Osteoblast (primary cell): ENCODE measurements around the gene CACNG7. TPM values are rescaled to one million over a fixed set of nuclear protein-coding genes. Genes with fewer than 3 reads are reported as not detected.

Experiments used
- DNase-seq: peaks from one replicate; pipeline ENCODE4 v3.0.0; 2011; ENCODE audit warnings: low spot score, mixed read lengths; ENCODE audit not compliant: insufficient read length; ENCODE audit errors: missing footprints
- H2AFZ ChIP-seq: 2 replicates; pipeline ENCODE4 v1.6.0; 2011; ENCODE audit warnings: mild to moderate bottlenecking, low read length
- H3K27ac ChIP-seq: 2 replicates; pipeline ENCODE4 v1.5.1; 2011; ENCODE audit warnings: mild to moderate bottlenecking, low read depth, low read length, moderate library complexity
- H3K27me3 ChIP-seq: 2 replicates; pipeline ENCODE4 v1.6.0; 2012; ENCODE audit warnings: mild to moderate bottlenecking, control low read depth, inconsistent platforms, low read length, moderate library complexity; ENCODE audit not compliant: insufficient read depth
- H3K36me3 ChIP-seq: 2 replicates; pipeline ENCODE4 v1.5.1; 2011; ENCODE audit warnings: mild to moderate bottlenecking, low read length, control low read depth, moderate library complexity; ENCODE audit not compliant: insufficient read depth
- H3K4me1 ChIP-seq: 2 replicates; pipeline ENCODE4 v1.5.1; 2011; ENCODE audit warnings: mild to moderate bottlenecking, low read length, control low read depth, moderate library complexity; ENCODE audit not compliant: insufficient read depth
- H3K4me2 ChIP-seq: 2 replicates; pipeline ENCODE4 v1.6.0; 2011; ENCODE audit warnings: mild to moderate bottlenecking, low read length; ENCODE audit not compliant: insufficient read depth
- H3K4me3 ChIP-seq: fragments of 200-600 bp; sonication (generic); 3 replicates; pipeline ENCODE4 v1.5.1; 2012; ENCODE audit warnings: mild to moderate bottlenecking, low read length, inconsistent platforms; ENCODE audit not compliant: insufficient read depth
- H3K79me2 ChIP-seq: 2 replicates; pipeline ENCODE4 v1.6.0; 2012; ENCODE audit warnings: mild to moderate bottlenecking, low read length, control low read depth, inconsistent platforms; ENCODE audit not compliant: insufficient read depth
- H3K9me3 ChIP-seq: 2 replicates; pipeline ENCODE4 v1.5.1; 2011; ENCODE audit warnings: low read depth, low read length, control low read depth
- H4K20me1 ChIP-seq: 2 replicates; pipeline ENCODE4 v1.6.0; 2012; ENCODE audit warnings: mild to moderate bottlenecking, low read length, control low read depth; ENCODE audit not compliant: insufficient read depth
- CTCF ChIP-seq: IDR thresholded peaks from 2 replicates; pipeline ENCODE4 v1.5.1; 2011; ENCODE audit warnings: mild to moderate bottlenecking, low read depth, low read length, moderate library complexity; ENCODE audit errors: extremely low read depth
- total RNA-seq: library from RNA; depleted of rRNA; stranded (reverse); fragments of >200 nt; gene quantifications from 2 replicates; pipeline ENCODE4 v1.2.3, GENCODE V29; 2012

Gene CACNG7
- total RNA-seq, 1 donor = not detected

GRCh38 chr19:53936029-53936428, 27.0 kb downstream of the CACNG7 start:
- no peaks in the 10 kb centered on the region for H3K79me2 ChIP-seq
- no peak for DNase-seq
- H2AFZ ChIP-seq = no peak overlapping the region
- H3K27ac ChIP-seq = no peak overlapping the region
- H3K4me2 ChIP-seq = no peak overlapping the region
- H3K4me1 ChIP-seq = no peaks in the 10 kb centered on the region
- TF ChIP-seq CTCF = no peak
- H3K36me3 ChIP-seq = no peaks in the 10 kb centered on the region
- no peak overlapping the region for H3K4me3 ChIP-seq
- H3K27me3 ChIP-seq = no peaks in the 10 kb centered on the region
- H4K20me1 ChIP-seq = no peaks in the 10 kb centered on the region
- H3K9me3 ChIP-seq = no peaks in the 10 kb centered on the region

GRCh38 chr19:53942001-53942786, 33.1 kb downstream of the CACNG7 start:
- Histone ChIP-seq H3K27ac (no peak overlapping the region), H3K4me3 (no peak overlapping the region), H3K79me2 (no peaks in the 10 kb centered on the region), H3K9me3 (no peaks in the 10 kb centered on the region), H3K27me3 (peaks cover 22% of the 10 kb centered on the region), H2AFZ (no peak overlapping the region), H3K4me2 (no peak overlapping the region), H4K20me1 (no peaks in the 10 kb centered on the region), H3K36me3 (no peaks in the 10 kb centered on the region), H3K4me1 (no peaks in the 10 kb centered on the region)
- peak; percentile 78 for DNase-seq
- TF ChIP-seq CTCF = no peak

- no peaks in the 10 kb centered on the region for H3K9me3 ChIP-seq
- H3K4me3 ChIP-seq = no peak overlapping the region
- peak; percentile 84 for DNase-seq
- H3K4me1 ChIP-seq = no peaks in the 10 kb centered on the region
- H3K79me2 ChIP-seq = no peaks in the 10 kb centered on the region
- H3K36me3 ChIP-seq = no peaks in the 10 kb centered on the region
- H4K20me1 ChIP-seq = no peaks in the 10 kb centered on the region
- H2AFZ ChIP-seq = no peak overlapping the region
- H3K27ac ChIP-seq = no peak overlapping the region
- H3K4me2 ChIP-seq = no peak overlapping the region
- no peak for TF ChIP-seq CTCF
- H3K27me3 ChIP-seq = peaks cover 22% of the 10 kb centered on the region
These were observed 35.3 kb downstream of the CACNG7 start for GRCh38 chr19:53944416-53944815.

GRCh38 chr19:53944933-53945332, 35.9 kb downstream of the CACNG7 start:
- Histone ChIP-seq H4K20me1 (no peaks in the 10 kb centered on the region), H3K9me3 (no peaks in the 10 kb centered on the region), H3K4me2 (no peak overlapping the region), H3K79me2 (no peaks in the 10 kb centered on the region), H3K36me3 (no peaks in the 10 kb centered on the region), H3K27ac (no peak overlapping the region), H3K4me3 (no peak overlapping the region), H2AFZ (no peak overlapping the region), H3K27me3 (peaks cover 22% of the 10 kb centered on the region), H3K4me1 (no peaks in the 10 kb centered on the region)
- TF ChIP-seq CTCF = no peak
- DNase-seq = no peak
